ENCODE results near the gene SP5.
"Not testable (repeated sequence)": the region's sequence is repeated elsewhere in the genome, so short reads cannot be mapped to it uniquely, and the experiment has no call there.

Gene SP5

GRCh38 chr2:170715062-170715931 is at the start of gene SP5:
Gene SP5 (plus strand): TSS chr2:170715337. CDS start chr2:170715513, 176 bp downstream.
- no peak for DNase-seq (ENCODE audit: low read depth in 2 of 2)

DNA sequence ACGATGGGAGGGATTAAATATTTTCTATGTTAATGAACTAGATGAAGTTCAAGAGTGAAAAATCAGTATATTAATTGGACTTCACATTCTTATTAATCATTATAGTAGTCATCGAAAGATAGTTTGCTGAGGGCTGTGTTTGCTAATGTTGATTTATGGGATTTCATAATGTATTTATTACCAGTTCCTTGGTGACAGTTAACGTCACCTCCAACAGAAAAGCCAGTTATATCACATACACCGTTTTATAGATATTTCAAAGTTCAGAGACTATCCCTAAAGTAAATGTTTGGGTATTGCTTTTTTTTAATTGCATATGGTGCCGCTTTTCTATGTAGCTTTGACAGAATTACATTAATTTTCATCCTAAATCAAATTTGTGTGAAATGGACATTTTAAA is 49.4 kb upstream of the SP5 start:
- DNase-seq (ENCODE audit: low read depth in 2 of 2) = no peak

GRCh38 chr2:170669909-170670308 is 45.2 kb upstream of the SP5 start:
- DNase-seq (ENCODE audit: low read depth in 2 of 2) = no peak

GRCh38 chr2:170670651-170671050 is 44.5 kb upstream of the SP5 start:
- DNase-seq (ENCODE audit: low read depth in 2 of 2) = no peak

- no peak for DNase-seq (ENCODE audit: low read depth in 2 of 2)
Measured at GRCh38 chr2:170671079-170671478, 44.1 kb upstream of the SP5 start.

- DNase-seq (ENCODE audit: low read depth in 2 of 2) = not testable (repeated sequence)
Measured at GRCh38 chr2:170674282-170674681, 40.9 kb upstream of the SP5 start.

GRCh38 chr2:170675701-170676100 is 39.4 kb upstream of the SP5 start:
- DNase-seq (ENCODE audit: low read depth in 2 of 2) = no peak

DNA sequence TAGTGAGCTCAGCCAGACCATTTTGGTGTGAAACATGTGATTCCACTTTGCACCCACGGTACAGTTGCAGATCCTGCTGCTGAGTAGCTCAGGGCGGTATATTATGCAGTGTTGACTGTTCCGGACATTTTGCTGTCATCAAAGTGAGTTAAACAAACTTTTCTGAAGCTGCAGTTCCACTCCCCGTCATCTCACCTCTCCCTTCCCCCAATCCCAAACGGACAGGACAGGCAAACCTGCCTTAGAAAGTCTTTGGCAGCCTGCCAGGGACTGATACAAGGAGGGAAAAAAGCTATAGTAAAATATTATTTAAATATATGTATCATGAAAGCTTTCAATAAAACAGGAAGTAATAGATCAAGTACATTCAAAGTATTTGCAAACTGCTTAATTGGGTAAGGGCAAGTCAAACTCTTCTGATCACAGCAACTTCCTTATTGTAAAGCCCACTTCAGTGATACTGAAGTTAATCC is 35.5 kb upstream of the SP5 start:
- no peak for DNase-seq (ENCODE audit: low read depth in 2 of 2)

- no peak for DNase-seq (ENCODE audit: low read depth in 2 of 2)
Measured at GRCh38 chr2:170680172-170680941, 34.8 kb upstream of the SP5 start.

GRCh38 chr2:170681311-170681710 is 33.8 kb upstream of the SP5 start:
- DNase-seq (ENCODE audit: low read depth in 2 of 2) = no peak

DNA sequence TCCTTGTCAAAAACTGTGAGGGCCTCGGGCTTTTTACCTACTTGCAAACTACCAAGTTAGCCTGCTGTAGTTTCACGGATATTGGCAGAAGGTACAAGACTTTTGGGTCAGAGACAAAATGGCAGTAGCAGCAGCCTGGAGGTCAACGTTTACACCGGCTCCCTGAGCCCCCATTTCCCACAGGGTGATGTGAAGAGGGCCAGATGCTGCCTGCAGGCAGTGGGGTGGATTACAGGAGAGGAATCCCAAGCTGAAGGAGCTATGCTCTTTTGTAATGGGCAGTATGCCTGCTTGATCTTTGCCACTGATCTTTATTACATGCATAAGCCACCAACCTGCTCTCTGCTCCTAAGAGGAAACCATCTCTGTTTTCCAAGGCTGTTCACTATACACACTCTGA is 29.5 kb upstream of the SP5 start:
- no peak for DNase-seq (ENCODE audit: low read depth in 2 of 2)

GRCh38 chr2:170689481-170689880 is 25.7 kb upstream of the SP5 start:
- no peak for DNase-seq (ENCODE audit: low read depth in 2 of 2)

- DNase-seq (ENCODE audit: low read depth in 2 of 2) = no peak
Measured at GRCh38 chr2:170690640-170691039, 24.5 kb upstream of the SP5 start.

DNA sequence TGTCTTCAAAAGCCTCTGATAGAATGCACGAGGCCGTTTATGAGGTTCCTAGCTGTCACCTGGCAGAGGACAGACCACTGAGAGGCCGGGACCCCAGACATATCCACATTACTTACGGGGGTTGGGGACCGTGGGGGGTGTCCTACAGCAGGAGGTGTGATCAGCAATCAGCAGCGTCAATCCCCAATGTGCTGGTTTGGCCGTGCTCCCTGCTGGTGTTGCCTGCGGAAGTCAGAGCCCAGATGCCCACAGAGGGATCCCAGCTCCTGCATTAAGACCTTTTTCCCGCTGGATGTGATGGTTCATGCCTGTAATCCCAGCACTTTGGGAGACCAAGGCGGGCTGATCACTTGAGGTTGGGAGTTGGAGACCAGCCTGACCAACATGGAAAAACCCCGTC is 20.8 kb upstream of the SP5 start:
- DNase-seq (ENCODE audit: low read depth in 2 of 2) = no peak

DNA sequence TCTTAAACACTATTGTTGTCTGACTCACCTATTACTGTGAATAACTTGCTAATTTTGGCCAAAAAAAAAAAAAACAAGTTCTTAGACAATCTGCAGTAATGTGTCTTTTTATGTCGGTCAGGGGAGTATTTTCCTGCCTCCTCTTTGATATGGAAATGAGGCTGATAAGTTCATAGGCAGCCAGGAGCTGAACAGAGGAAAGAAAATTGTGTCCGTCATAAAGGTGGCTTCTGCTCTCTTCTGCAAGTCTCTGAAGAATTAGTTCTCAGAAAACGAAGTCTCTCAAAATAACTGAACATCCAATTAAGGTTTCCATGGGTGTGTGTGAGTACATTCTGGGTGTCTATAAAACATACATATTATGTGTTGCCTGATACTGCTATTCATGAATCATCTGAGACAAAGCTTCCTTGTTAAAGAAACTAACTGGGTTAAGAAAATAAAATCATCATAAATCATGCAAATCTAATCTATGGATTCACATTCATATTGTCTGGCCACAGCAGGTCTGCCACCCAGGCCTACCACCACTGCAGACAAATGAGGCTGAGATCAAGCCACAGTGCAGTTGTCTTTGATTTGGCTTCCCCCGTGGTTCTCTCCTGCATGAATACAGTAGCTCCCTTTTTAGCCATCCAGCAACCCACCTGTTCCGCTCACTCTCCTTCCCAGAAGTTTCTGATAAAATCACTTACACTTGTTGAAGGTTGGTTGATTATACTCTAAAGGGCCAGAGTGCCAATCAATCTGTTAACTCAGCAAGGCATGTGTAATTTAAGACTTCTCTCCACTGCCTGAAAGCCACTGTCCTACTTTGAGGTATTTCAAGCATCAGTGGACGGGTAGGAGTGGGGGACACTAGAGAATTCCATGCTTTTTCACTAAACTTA is 19.4 kb upstream of the SP5 start:
- DNase-seq (ENCODE audit: low read depth in 2 of 2) = no peak

DNA sequence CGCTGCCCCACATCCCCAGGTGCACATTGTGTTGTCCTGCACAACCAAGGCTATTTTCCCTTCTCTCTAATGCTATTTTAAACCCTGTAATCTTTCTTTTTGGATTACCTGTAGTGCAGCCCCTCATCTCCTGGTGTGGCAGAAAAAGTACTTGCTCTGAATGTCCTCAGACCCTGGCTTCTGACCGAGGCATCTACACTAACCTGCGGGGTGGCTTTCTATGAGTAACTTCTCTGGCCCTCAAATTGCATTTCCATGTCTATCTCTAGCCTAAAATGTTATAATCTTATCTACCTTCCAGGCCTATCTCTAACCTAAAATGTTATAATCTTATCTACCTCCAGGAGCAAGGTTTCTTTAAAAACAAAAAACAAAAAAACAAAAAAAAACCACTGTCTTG is 18.2 kb upstream of the SP5 start:
- no peak for DNase-seq (ENCODE audit: low read depth in 2 of 2)

DNA sequence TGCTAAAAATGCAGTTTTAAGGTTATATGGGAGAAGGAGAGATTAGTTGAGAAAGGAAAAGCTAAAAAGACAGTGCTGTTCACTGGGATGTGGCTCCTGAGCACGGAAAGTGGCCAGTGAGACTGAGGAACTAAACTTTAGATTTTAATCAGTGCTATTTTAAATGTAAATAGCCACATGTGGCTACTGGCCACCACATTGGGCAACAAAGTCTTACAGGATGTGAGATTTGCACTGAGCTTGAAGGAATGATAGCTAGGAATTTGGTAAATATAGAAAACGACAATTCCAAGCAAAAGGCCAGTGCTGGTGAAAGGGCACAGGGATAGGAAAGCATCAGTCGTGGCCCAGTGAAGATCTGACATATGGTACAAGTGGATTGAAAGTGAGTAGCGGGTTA is 14.1 kb upstream of the SP5 start:
- DNase-seq (ENCODE audit: low read depth in 2 of 2) = no peak

GRCh38 chr2:170703776-170704476 is 11.2 kb upstream of the SP5 start:
- no peak for DNase-seq (ENCODE audit: low read depth in 2 of 2)

DNA sequence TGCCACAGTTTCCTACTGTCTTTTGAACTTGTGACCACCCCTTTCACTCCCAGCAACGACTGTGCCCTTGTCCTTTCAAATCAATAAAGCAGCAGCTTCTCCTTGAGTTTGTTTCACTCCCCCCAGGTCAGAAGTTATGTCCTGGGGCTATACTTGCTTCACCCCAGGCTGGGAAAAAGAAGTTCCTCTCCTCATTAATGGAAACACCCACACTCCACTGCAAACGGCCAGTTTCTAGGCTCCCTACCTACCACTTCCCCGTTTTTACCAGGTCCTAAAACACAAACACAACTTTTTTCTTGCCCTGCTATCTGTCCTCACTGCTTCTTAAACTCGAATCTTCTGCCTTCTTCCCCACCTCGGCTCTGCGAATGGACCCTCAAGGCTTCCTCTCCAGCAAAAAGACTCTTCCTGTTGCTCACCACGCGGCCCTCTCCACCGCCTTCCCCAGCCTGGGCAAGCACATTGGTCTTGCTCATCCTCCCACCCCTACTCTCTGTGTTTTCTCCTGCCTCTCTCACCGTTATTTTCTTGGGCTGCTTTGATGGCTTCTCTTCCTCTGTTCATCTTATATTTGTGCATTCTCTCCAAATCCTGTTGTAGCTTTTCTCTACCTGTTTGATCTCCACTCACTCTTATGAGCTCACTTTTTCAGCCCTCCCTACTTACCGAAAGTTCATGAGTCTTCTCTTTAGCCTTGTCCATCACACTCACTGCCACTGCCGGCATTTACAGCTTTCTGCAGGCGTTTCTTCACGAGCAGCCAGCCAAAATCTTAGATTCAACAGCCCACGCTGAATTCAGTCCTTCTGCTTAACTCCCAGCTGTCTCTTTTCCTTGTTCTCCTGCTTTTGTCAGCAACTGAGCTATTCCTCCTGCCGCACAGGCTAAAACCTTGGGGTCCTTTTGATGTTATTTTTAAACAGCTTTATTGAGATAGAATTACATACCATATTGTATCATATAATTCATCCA is 7.0 kb upstream of the SP5 start:
- DNase-seq (ENCODE audit: low read depth in 2 of 2) = no peak

- no peak for DNase-seq (ENCODE audit: low read depth in 2 of 2)
Measured at GRCh38 chr2:170710609-170710979, 4.5 kb upstream of the SP5 start.

All from stimulated activated CD4-positive, alpha-beta T cell treated with anti-CD3 and anti-CD28 coated beads, Interleukin-12 subunit alpha, Interleukin-12 subunit beta, amount 100 ng/mL, for 24 hours (primary cell).